ENCODE data around the gene TRIM62.

DNA sequence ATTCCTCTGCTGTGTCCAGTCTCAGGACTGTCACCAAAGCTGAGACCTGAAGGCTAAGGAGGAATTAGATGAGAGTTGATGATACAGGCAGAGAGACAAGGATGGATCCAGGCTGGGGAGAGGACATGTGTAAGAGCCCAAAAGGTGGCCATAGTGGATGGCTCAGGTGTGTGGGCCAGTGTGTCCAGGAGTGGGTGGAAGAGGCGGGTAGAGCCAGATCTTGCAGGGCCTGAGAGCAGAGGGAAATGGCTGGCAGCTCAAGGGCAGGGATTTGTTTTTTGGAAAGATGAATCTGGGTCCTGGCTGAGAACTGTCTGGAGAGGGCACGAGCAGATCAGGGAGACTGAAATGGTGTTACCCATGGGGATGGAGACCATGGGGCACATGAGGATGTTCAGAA, 62.8 kb downstream of the TRIM62 start:
- no peak for TF ChIP-seq POLR2A (IDR thresholded peaks at IDR 0.05)
- TF ChIP-seq, protein P1, sequence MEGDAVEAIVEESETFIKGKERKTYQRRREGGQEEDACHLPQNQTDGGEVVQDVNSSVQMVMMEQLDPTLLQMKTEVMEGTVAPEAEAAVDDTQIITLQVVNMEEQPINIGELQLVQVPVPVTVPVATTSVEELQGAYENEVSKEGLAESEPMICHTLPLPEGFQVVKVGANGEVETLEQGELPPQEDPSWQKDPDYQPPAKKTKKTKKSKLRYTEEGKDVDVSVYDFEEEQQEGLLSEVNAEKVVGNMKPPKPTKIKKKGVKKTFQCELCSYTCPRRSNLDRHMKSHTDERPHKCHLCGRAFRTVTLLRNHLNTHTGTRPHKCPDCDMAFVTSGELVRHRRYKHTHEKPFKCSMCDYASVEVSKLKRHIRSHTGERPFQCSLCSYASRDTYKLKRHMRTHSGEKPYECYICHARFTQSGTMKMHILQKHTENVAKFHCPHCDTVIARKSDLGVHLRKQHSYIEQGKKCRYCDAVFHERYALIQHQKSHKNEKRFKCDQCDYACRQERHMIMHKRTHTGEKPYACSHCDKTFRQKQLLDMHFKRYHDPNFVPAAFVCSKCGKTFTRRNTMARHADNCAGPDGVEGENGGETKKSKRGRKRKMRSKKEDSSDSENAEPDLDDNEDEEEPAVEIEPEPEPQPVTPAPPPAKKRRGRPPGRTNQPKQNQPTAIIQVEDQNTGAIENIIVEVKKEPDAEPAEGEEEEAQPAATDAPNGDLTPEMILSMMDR (IDR thresholded peaks at IDR 0.05), result no peak
